H7 (cell line): Measurements from ENCODE around the gene OR9Q1. TPM values are rescaled to one million over a fixed set of nuclear protein-coding genes. Genes with fewer than 3 reads are reported as not detected.

ENCODE experiments used
- DNase-seq: peaks from one replicate; pipeline ENCODE4 v3.0.0; 2012
- H3K27me3 ChIP-seq: 2 replicates; pipeline ENCODE4 v1.6.0; 2011; ENCODE audit warnings: mild to moderate bottlenecking, low read length; ENCODE audit not compliant: control insufficient read depth, insufficient read depth
- H3K36me3 ChIP-seq: replicated peaks from 2 replicates; pipeline ENCODE4 v1.5.1; 2011; ENCODE audit warnings: low read length; ENCODE audit not compliant: control insufficient read depth, insufficient read depth
- H3K4me3 ChIP-seq: 2 replicates; pipeline ENCODE4 v1.5.1; 2011; ENCODE audit warnings: low read depth, mild to moderate bottlenecking, control low read depth, low read length, moderate library complexity; ENCODE audit not compliant: insufficient read depth
- total RNA-seq: library from RNA; depleted of rRNA; stranded (reverse); fragments of >200 nt; shearing (Covaris generic); gene quantifications from 2 replicates; pipeline ENCODE4 v1.2.3, GENCODE V29; 2014

The OR9Q1 gene
- total RNA-seq, 1 experiment from 2014 or later: not detected

DNA sequence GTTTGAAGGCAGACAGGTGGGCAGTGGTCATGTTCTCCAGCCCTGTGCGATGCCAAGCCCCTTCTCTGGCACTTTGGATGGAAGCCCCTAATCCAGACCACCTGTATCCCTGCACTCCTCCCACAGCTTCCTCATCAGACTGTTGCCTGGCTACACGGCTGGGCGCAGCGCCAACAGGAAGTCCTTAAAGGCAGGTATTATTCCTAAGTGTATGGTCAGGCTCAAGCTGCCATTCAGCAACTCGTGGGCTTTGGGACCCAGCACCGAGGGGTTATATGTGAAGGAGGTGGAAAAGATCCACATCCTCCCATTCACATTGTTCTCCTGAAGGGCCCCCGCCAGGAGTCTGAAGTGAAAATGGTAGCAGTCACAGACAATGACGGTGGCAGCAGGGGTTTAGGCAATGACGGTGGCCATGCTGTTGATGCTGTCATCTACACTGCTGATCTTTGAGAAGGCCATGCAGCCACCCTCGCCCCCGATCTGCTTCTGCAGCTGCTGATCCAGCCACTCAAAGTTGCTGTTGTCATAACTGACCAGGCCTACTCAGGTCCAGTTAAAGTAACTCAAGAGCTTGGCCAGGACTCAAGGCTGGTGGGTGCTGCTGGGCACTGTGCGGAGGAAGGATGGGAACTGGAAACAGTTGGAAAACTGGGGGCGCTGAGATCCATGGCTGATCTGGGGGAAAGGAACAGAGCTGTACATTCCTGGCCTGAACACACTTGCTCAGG, 34.8 kb downstream of the OR9Q1 start:
- Histone ChIP-seq H3K27me3 (no peaks in the 10 kb centered on the region), H3K4me3 (no peak overlapping the region), H3K36me3 (no peaks in the 10 kb centered on the region)
- no peak for DNase-seq

DNA sequence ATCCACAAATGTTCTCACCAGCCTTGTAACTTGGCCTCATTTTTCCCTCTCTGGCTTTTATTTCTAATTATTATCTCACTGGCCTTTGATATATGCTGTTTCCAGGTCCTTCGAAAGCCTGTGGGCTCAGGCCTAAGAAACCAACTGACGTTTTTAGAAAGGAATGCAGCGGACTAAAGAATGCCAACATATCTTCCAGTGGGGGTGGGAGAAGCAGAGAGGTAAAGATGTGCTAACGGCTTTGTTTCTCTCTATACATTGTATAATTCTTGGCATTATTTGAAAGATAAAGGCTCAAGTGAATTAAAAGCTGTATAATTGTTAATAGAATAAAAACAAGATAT, 35.3 kb downstream of the OR9Q1 start:
- DNase-seq: peak; percentile 27
- no peaks in the 10 kb centered on the region for H3K27me3 ChIP-seq
- no peak overlapping the region for H3K4me3 ChIP-seq
- no peaks in the 10 kb centered on the region for H3K36me3 ChIP-seq

DNA sequence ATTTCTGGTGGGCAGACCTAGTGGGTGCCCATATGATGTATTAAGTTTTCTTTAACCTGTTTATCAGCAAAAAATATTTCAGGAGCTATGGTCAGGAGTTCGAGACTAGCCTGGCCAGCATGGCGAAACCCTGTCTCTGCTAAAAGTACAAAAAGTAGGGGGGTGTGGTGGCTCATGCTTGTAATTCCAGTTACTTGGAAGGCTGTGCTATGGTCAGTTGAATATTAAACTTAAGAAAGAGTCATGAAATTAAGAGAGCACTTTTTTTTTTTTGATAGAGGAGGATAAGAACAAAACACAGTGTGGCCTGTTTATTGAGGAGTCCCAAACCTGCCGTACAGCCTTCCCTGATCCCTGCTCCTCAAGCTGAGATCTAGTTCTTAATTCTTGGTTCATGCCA, 36.9 kb downstream of the OR9Q1 start:
- no peak for DNase-seq
- H3K4me3 ChIP-seq: no peak overlapping the region
- no peaks in the 10 kb centered on the region for H3K36me3 ChIP-seq
- no peaks in the 10 kb centered on the region for H3K27me3 ChIP-seq

DNA sequence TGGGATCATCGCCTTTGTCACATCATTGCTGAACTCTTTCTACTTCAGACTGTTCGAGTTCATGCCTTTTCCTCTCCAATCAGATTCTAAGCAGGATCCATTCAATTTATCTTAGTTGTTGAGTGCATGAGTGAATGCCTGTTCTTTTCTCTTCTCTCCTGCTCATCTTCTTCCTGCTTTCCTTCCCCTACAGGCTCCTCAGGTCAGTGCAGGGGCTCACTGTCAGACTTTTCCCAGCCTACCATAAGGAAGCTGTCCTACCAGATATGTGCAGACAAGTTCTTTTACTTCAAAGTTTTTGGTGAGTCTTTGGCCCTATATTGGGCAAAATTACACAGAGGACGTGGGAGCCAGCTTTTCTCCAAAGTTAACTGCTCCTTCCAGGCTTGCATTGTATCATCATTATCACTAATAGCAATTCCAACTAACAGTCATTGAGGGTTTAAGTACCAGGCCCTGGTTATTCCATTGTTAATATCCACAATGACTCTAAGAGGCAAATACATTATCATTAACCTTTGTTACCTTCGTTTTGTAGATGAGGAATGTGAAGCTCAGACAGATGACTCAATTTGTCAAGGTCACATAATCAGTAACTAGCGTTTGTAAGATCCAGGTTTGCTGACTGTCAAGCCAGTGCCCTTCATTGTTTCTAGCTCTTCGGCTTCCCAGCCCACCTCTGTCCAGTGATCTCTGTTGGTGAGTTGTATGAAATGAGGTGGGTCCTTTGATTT, 37.4 kb downstream of the OR9Q1 start:
- Histone ChIP-seq H3K27me3 (no peaks in the 10 kb centered on the region), H3K36me3 (no peaks in the 10 kb centered on the region), H3K4me3 (no peak overlapping the region)
- DNase-seq: peak; percentile 22

DNA sequence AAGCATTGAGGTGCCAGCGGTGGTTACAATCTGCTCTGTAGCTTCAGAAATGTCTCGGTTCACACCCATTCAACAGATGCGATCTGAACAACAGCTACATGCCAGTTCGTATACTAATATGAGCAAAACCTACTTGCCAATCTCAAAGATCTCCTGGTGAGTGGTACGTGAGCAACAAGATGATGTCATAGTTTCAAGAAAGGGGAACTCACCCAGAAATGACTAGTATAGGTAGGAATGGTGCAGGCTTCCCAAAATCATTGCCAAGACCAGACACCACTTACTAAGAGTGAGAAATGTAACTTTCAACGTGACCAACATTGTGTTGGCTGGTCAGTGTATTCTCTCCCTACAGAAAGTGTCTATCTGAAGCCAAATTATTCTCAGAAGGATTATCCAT, 38.1 kb downstream of the OR9Q1 start:
- H3K36me3 ChIP-seq: no peaks in the 10 kb centered on the region
- no peak overlapping the region for H3K4me3 ChIP-seq
- no peaks in the 10 kb centered on the region for H3K27me3 ChIP-seq
- DNase-seq: no peak

DNA sequence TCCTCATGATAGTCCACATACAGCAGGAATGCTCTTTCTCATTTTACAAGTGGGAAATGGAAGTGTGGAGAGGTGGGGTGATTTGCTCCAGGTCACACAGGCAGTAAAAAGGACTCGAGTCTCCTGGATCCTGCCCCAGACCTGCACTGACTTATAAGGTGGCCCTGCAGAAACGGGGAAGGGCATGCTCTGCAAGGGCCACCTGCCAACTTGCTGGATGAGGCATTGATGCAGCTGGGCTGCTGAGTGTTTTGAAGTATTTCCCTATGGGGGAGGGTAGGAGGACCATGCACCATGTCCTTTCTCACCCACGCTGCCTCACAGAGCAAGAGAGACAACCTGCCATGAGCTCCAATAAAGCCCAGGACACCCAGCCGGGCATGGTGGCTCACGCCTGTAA, 44.0 kb downstream of the OR9Q1 start:
- Histone ChIP-seq H3K4me3 (no peak overlapping the region), H3K27me3 (no peaks in the 10 kb centered on the region), H3K36me3 (no peaks in the 10 kb centered on the region)
- DNase-seq: no peak

DNA sequence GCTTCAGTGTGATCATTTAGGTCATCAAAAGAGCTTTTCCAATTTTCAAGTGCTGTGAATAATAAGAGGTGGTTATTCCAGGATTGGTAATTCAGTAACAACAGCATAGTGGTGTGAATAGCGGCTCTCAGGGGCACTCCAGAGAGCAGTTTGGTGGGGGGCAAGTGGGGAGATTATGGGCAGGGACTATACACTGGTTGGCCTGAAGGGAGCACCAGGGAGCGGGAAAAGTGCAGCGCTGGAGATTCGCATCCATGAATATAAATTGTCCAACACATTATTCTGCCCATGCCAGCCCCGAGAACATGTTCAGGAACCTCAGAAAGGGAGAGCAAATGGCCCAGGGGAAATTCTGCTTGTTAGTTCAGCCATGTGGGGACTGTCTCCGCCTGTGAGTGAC, 45.0 kb downstream of the OR9Q1 start:
- Histone ChIP-seq H3K4me3 (no peak overlapping the region), H3K36me3 (no peaks in the 10 kb centered on the region), H3K27me3 (no peaks in the 10 kb centered on the region)
- no peak for DNase-seq

DNA sequence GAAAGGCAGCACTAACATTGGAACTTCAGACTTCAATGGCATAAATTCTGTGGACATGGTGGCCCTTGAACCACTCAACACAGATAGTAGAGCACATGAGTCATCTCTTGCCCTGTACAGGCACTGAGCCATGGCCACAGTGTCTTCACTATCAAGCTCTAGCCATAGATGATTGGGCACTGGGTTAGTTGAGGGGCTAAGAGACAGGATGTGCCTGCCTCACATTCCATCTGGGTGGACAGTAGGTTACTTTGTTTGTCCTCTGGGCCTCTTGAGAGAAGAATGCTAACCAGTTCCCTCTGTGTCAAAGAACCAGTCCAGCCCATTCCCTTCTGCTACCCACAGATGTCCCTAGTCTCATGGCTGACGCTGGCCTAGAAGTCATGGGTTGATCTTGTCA, 46.9 kb downstream of the OR9Q1 start:
- H3K36me3 ChIP-seq: no peaks in the 10 kb centered on the region
- H3K4me3 ChIP-seq: no peak overlapping the region
- H3K27me3 ChIP-seq: no peaks in the 10 kb centered on the region
- no peak for DNase-seq

DNA sequence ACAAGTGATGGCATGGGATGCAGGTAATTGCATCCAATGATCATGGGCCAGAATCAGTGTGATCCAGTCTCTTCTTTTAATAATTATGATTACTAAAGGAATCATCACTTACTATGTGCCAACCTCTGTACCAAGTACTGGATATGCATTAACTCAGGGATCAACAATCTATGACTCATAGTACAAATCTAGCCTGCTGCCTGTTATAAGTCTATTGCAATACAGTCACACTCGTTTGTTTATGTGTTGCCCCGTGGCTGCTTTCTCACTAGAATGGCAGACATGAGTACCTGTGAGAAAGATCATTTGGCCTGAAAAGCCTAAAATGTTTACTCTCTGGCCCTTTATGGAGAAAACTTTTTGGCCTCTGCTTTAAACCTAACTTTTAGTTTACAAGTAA, 52.1 kb downstream of the OR9Q1 start:
- DNase-seq: no peak

DNA sequence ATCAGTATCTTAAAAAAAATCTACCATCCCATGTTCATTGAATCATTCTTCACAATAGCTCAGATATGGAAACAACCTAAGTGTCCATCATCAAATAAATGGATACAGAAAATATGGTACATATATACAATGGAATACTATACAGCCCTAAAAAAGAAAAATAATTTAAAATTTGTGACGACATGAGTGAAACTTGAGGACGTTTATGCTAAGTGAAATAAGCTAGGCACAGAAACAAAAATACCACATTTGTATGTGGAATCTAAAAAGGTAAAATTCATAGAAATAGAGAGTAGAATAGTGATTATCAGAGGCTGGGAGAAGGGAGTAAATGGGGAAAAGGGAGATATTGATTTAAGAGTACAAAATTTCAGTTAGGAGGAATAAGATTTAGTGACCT, 62.8 kb downstream of the OR9Q1 start:
- Histone ChIP-seq H3K27me3 (no peaks in the 10 kb centered on the region), H3K36me3 (no peaks in the 10 kb centered on the region), H3K4me3 (no peak overlapping the region)
- no peak for DNase-seq

More for the DNA sequence above, 52.1 kb downstream of the OR9Q1 start:
- H3K4me3 ChIP-seq: no peak overlapping the region
- H3K27me3 ChIP-seq: no peaks in the 10 kb centered on the region
- H3K36me3 ChIP-seq: no peaks in the 10 kb centered on the region

DNA sequence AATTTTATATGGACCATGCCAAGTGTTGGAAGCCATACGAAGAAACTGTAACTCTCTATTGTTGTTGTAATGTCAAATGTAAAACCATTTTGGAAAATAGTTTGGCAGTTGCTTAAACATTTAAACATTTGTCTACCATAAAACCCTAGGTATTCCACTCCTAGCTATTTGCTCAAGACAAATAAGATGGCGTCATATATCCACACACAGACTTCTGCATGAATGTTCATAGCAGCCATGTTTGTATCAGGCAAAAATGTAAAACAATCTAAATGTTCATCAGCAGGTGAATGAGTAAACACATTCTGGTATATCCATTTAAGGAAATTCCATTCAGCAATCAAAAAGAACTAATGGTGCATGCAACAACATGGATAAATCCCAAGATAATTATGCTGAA, 73.8 kb downstream of the OR9Q1 start:
- Histone ChIP-seq H3K36me3 (no peaks in the 10 kb centered on the region), H3K27me3 (no peaks in the 10 kb centered on the region)
- DNase-seq: no peak

DNA sequence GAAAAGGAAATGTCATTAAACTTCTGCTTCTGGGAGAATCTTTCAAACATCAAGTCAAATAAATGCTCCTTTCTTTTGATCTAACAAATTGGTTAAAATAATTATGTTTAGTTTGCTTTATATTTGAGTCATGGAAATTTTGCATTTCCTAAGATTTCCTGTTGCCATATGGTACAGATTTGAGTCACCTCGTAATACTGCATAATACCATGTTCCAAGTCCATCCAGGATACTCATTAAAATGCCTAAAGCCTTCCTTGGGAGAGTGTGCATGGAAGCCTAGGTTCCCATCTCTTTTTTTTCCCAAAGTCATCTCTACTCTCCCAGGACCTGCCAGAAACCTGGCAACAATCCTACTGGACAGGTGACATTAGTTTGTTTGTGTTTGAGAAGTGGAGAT, 97.4 kb downstream of the OR9Q1 start:
- Histone ChIP-seq H3K27me3 (no peaks in the 10 kb centered on the region; the same call in 1 of the 2 replicates), H3K36me3 (no peaks in the 10 kb centered on the region), H3K4me3 (no peak overlapping the region)
- DNase-seq: no peak

More for the DNA sequence above, 73.8 kb downstream of the OR9Q1 start:
- H3K4me3 ChIP-seq: no peak overlapping the region

DNA sequence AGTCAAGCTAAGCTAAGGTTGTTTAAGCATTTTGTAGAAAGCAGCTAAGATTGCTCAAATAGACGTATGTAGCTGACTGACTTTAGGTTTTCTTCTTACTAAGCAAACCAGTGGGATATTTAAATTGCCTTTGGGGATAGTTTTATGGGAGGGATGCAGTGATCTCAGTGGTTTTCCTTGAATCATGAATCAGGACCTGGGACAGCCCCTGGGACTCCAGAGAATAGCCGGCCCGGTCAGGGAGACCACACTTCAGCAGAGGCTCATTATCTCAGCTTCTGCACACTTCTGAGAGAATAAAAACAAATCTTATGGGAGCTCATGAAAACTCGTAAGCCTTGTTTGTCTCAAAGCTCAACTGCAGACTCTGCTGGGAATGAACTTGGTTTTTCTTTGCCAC, 101.8 kb downstream of the OR9Q1 start, which contains the start of gene OR9I1:
OR9I1 (minus strand) TSS at position 62 of the 400 bp plus-strand sequence. CDS start 6,086 bp downstream, outside the sequence.
- Histone ChIP-seq H3K4me3 (no peak within 1 kb of the TSS), H3K36me3 (no peaks in the 10 kb centered on the region), H3K27me3 (no peaks in the 10 kb centered on the region)
- no peak for DNase-seq

DNA sequence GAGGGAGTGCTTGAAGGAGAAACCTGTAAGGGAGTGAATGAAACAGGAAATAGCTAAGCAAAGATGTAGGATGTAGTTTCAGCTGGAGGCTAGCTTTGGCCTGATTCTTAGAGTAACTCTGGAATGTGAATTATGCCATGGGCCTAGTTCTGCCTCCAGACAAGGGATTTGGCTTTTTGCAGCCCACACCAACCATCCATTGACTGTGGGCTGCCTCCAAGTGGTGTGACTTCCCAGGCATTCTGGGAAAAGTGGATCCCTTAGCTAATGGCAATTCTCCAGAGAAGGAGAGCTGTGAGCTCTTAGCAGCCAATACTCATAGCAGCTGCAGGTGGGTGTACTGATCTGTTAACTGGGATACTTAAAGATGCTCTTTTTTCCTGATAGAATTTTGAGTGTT, 103.7 kb downstream of the OR9Q1 start:
- H3K27me3 ChIP-seq: no peaks in the 10 kb centered on the region
- DNase-seq: no peak
- no peak overlapping the region for H3K4me3 ChIP-seq
- H3K36me3 ChIP-seq: no peaks in the 10 kb centered on the region

DNA sequence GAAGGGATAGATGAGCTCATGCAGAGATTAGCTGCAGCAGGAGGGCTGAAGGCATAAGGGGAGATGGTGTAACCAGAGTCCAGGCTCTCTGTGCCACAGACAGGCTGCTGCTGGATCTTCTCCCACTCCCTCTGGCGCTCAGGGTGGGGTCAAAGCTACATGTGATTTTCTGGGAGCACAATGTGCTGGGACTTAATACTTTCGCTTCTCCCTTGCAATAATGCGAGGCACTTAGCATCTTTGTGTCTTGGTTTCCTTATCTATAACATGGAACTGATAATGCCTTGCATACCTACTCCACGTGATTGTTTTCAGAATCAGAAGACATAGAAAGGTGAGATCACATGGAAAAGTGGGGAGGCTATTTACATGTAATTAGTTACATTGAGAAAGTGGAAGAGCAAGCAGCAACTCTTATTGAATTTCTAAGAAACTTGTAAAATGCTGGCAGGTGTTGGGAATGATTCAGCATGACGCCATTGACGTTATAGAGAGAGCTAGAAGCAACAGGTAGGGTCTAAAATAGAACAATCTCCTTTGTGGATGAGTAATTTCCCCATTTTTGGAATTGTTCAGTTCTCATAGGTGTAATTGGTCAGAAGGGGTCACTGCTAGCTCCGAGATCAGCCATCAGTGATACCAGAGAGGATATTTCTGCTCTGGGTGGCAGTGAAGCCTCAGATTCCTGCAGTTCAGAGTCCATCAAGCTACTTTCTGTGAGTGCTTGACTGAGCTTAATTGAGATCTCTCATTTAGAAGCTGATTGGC, 109.8 kb downstream of the OR9Q1 start:
- DNase-seq: no peak

More for the DNA sequence above, 109.8 kb downstream of the OR9Q1 start:
- H3K27me3 ChIP-seq: no peaks in the 10 kb centered on the region
- H3K4me3 ChIP-seq: no peak overlapping the region
- H3K36me3 ChIP-seq: no peaks in the 10 kb centered on the region
